ENCODE data around the gene SORCS2.

DNA sequence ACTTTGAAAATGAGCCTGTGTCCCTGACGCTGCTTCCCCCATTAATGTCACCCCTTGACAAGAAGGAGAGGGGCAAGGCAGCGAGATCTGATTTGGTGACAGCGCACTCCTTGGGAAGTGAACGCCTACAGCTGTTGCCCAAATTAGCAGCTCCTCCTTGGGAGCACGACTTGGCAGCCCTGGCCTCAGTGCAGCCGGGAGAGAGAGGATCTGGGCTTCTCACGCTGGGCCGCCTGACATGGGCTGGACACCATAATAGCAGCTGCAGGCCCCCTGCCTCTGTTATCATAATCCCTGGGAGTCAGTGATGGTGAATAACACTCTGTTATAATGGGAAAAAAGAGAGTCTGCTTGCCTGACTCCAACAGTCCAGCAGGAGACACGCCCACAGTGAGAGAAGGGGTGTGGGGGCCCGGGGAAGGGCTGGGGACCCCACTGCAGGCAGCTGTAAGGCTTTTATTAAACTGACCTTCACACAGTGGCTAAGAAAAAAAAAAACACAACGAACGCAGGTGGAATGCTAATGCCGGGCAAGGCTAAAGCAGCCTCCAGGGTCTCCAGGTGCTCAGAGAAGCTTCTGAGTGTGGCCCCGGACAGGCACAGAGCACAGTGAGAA, 169.1 kb downstream of the SORCS2 start:
- no peak for TF ChIP-seq POLR2A (IDR thresholded peaks at IDR 0.05)
- TF ChIP-seq, protein P1, sequence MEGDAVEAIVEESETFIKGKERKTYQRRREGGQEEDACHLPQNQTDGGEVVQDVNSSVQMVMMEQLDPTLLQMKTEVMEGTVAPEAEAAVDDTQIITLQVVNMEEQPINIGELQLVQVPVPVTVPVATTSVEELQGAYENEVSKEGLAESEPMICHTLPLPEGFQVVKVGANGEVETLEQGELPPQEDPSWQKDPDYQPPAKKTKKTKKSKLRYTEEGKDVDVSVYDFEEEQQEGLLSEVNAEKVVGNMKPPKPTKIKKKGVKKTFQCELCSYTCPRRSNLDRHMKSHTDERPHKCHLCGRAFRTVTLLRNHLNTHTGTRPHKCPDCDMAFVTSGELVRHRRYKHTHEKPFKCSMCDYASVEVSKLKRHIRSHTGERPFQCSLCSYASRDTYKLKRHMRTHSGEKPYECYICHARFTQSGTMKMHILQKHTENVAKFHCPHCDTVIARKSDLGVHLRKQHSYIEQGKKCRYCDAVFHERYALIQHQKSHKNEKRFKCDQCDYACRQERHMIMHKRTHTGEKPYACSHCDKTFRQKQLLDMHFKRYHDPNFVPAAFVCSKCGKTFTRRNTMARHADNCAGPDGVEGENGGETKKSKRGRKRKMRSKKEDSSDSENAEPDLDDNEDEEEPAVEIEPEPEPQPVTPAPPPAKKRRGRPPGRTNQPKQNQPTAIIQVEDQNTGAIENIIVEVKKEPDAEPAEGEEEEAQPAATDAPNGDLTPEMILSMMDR (IDR thresholded peaks at IDR 0.05 in 4 of 5, conservative IDR thresholded peaks at IDR 0.05 in 1 of 5): no peak

Measured in gastrocnemius medialis (tissue), 4 donors.